HG03280 (cell line): ENCODE data around the gene LRRC46.

Experiments
- ATAC-seq: cut with Tn5 transposase; IDR thresholded peaks from one replicate; pipeline ENCODE4 v1.9.1; 2021; ENCODE audit warnings: mild to moderate bottlenecking, moderate library complexity; ENCODE audit not compliant: unreplicated experiment

The LRRC46 gene

GRCh38 chr17:47831003-47831933 is at the start of gene LRRC46, which contains the start of gene MRPL10:
Gene LRRC46, plus strand, starts transcription at chr17:47831670. Its CDS starts 320 bp downstream, at chr17:47831990.
Gene MRPL10, minus strand, starts transcription at chr17:47831541. Its CDS starts 30 bp downstream, at chr17:47831511.
- ATAC-seq, result peak; percentile 82

- no peak for ATAC-seq
These were observed 45.8 kb upstream of the LRRC46 start for GRCh38 chr17:47785538-47786123.

GRCh38 chr17:47789611-47790561 is 41.6 kb upstream of the LRRC46 start:
- no peak for ATAC-seq

GRCh38 chr17:47791025-47791424 is 40.4 kb upstream of the LRRC46 start:
- no peak for ATAC-seq

- ATAC-seq, result no peak
These were observed 39.0 kb upstream of the LRRC46 start for GRCh38 chr17:47792457-47792856.

- no peak for ATAC-seq
These were observed 38.5 kb upstream of the LRRC46 start for GRCh38 chr17:47792979-47793378.

GRCh38 chr17:47797797-47798196 is 33.7 kb upstream of the LRRC46 start:
- no peak for ATAC-seq

- ATAC-seq, result no peak
These were observed 30.8 kb upstream of the LRRC46 start for GRCh38 chr17:47800686-47801085.

GRCh38 chr17:47801176-47801765 is 30.2 kb upstream of the LRRC46 start:
- no peak for ATAC-seq

GRCh38 chr17:47801906-47802305 is 29.6 kb upstream of the LRRC46 start:
- ATAC-seq, result no peak

GRCh38 chr17:47802341-47803022 is 29.0 kb upstream of the LRRC46 start:
- ATAC-seq, result no peak

GRCh38 chr17:47803201-47803600 is 28.3 kb upstream of the LRRC46 start:
- ATAC-seq, result no peak

GRCh38 chr17:47803751-47804150 is 27.7 kb upstream of the LRRC46 start:
- no peak for ATAC-seq

GRCh38 chr17:47804461-47804860 is 27.0 kb upstream of the LRRC46 start:
- ATAC-seq, result no peak

GRCh38 chr17:47806026-47806912 is 25.2 kb upstream of the LRRC46 start:
- ATAC-seq, result no peak

- no peak for ATAC-seq
These were observed 24.6 kb upstream of the LRRC46 start for GRCh38 chr17:47806913-47807255.

- ATAC-seq, result no peak
These were observed 24.0 kb upstream of the LRRC46 start for GRCh38 chr17:47807421-47807820.

GRCh38 chr17:47808036-47808829 is 23.2 kb upstream of the LRRC46 start:
- ATAC-seq, result no peak
